Neural cell (in vitro differentiated cells): ENCODE results near the gene PDCD1. TPM values are rescaled to one million over a fixed set of nuclear protein-coding genes. Genes with fewer than 3 reads are reported as not detected.

Experiments
- H2AFZ ChIP-seq: fragments of 200-600, 300-800 bp; sonication (generic), shearing (Covaris generic); 2 replicates; pipeline ENCODE4 v1.6.0; 2014; ENCODE audit warnings: low read depth, mild to moderate bottlenecking, antibody characterized with exemption, low read length, moderate library complexity
- H3F3A ChIP-seq: fragments of 200-600 bp; shearing (Covaris generic); 2 replicates; pipeline ENCODE4 v1.6.1; 2016; ENCODE audit warnings: mild to moderate bottlenecking, moderate library complexity, mixed read lengths, antibody characterized with exemption, low read length; ENCODE audit not compliant: insufficient read depth, poor library complexity, severe bottlenecking
- H3K27ac ChIP-seq: fragments of 200-600, 300-800 bp; sonication (generic), shearing (Covaris generic); 2 replicates; pipeline ENCODE4 v1.5.1; 2014; ENCODE audit warnings: mild to moderate bottlenecking, low read length, moderate library complexity
- H3K27me3 ChIP-seq: fragments of 300-800, 200-600 bp; sonication (generic), shearing (Covaris generic); 2 replicates; pipeline ENCODE4 v1.6.0; 2014; ENCODE audit warnings: mild to moderate bottlenecking, low read depth, low read length, moderate library complexity; ENCODE audit not compliant: insufficient read depth
- H3K36me3 ChIP-seq: fragments of 300-800, 200-600 bp; sonication (generic), shearing (Covaris generic); 2 replicates; pipeline ENCODE4 v1.5.1; 2014; ENCODE audit warnings: mild to moderate bottlenecking, antibody characterized with exemption, low read length, moderate library complexity; ENCODE audit not compliant: insufficient read depth
- H3K4me2 ChIP-seq: fragments of 300-800, 200-600 bp; sonication (generic), shearing (Covaris generic); 2 replicates; pipeline ENCODE4 v1.6.0; 2014; ENCODE audit warnings: mild to moderate bottlenecking, low read length
- H3K4me3 ChIP-seq: fragments of 300-800, 200-600 bp; sonication (generic), shearing (Covaris generic); 2 replicates; pipeline ENCODE4 v1.5.1; 2014; ENCODE audit warnings: mild to moderate bottlenecking, low read length, moderate library complexity
- H3K79me2 ChIP-seq: fragments of 200-600 bp; shearing (Covaris generic); replicated peaks from 2 replicates; pipeline ENCODE4 v1.6.0; 2014; ENCODE audit warnings: mild to moderate bottlenecking, low read length, moderate library complexity; ENCODE audit not compliant: insufficient read depth
- H3K9ac ChIP-seq: fragments of 300-800, 200-600 bp; sonication (generic), shearing (Covaris generic); 2 replicates; pipeline ENCODE4 v1.6.1; 2016; ENCODE audit warnings: mild to moderate bottlenecking, low read length, mixed read lengths
- H3K9me2 ChIP-seq: fragments of 200-600 bp; shearing (Covaris generic); 2 replicates; pipeline ENCODE4 v1.6.1; 2016; ENCODE audit warnings: mild to moderate bottlenecking, low read length, mixed read lengths; ENCODE audit not compliant: insufficient read depth
- H3K9me3 ChIP-seq: fragments of 200-600, 300-800 bp; sonication (generic), shearing (Covaris generic); 2 replicates; pipeline ENCODE4 v1.6.1; 2016; ENCODE audit warnings: mild to moderate bottlenecking, mixed run types, low read length, moderate library complexity, mixed read lengths
- H4K20me1 ChIP-seq: fragments of 200-600 bp; shearing (Covaris generic); 2 replicates; pipeline ENCODE4 v1.6.1; 2016; ENCODE audit warnings: mild to moderate bottlenecking, mixed run types; ENCODE audit not compliant: insufficient read depth
- EP300 ChIP-seq: fragments of 450-650 bp; conservative IDR thresholded peaks from 2 replicates; pipeline ENCODE4 v1.6.1; 2014; ENCODE audit warnings: antibody characterized with exemption, mild to moderate bottlenecking, moderate library complexity; ENCODE audit not compliant: poor library complexity, severe bottlenecking
- EZH2 ChIP-seq: fragments of 200-600, 300-800 bp; shearing (Covaris generic), sonication (generic); IDR thresholded peaks from 2 replicates; pipeline ENCODE4 v1.6.1; 2014; ENCODE audit warnings: antibody characterized with exemption, low read length, borderline replicate concordance, mild to moderate bottlenecking; ENCODE audit not compliant: insufficient read depth, poor library complexity, severe bottlenecking
- MXI1 ChIP-seq: fragments of 450-650 bp; conservative IDR thresholded peaks from 2 replicates; pipeline ENCODE4 v1.6.1; 2014; ENCODE audit warnings: antibody characterized with exemption, mild to moderate bottlenecking; ENCODE audit not compliant: poor library complexity, severe bottlenecking
- POLR2AphosphoS5 ChIP-seq: IDR thresholded peaks from 2 replicates; pipeline ENCODE4 v1.6.1; 2012
- RAD21 ChIP-seq: fragments of 450-650 bp; conservative IDR thresholded peaks from 2 replicates; pipeline ENCODE4 v1.6.1; 2014; ENCODE audit warnings: antibody characterized with exemption, mild to moderate bottlenecking, moderate library complexity
- SMC3 ChIP-seq: fragments of 450-650 bp; conservative IDR thresholded peaks from 2 replicates; pipeline ENCODE4 v1.6.1; 2014; ENCODE audit warnings: antibody characterized with exemption, mild to moderate bottlenecking, moderate library complexity; ENCODE audit not compliant: poor library complexity
- TAF1 ChIP-seq: IDR thresholded peaks from 2 replicates; pipeline ENCODE4 v1.6.1; 2012; ENCODE audit warnings: low read depth
- polyA plus RNA-seq: library from polyadenylated mRNA; depleted of rRNA; stranded (reverse); fragments of >200 nt; gene quantifications from 2 replicates; pipeline ENCODE4 v1.2.3, GENCODE V29; 2014
- TF ChIP-seq, protein P1 (sequence below): fragments of 450-650 bp; IDR thresholded peaks from 2 replicates; pipeline ENCODE4 v1.5.1; 2014; ENCODE audit warnings: antibody characterized with exemption, mild to moderate bottlenecking, moderate library complexity; ENCODE audit not compliant: poor library complexity, severe bottlenecking
- TF ChIP-seq, protein P2 (sequence below): IDR thresholded peaks from 2 replicates; pipeline ENCODE4 v1.6.1; 2012; ENCODE audit warnings: borderline replicate concordance

Gene PDCD1
- polyA plus RNA-seq, 1 donor from 2014 or later, result not detected

DNA sequence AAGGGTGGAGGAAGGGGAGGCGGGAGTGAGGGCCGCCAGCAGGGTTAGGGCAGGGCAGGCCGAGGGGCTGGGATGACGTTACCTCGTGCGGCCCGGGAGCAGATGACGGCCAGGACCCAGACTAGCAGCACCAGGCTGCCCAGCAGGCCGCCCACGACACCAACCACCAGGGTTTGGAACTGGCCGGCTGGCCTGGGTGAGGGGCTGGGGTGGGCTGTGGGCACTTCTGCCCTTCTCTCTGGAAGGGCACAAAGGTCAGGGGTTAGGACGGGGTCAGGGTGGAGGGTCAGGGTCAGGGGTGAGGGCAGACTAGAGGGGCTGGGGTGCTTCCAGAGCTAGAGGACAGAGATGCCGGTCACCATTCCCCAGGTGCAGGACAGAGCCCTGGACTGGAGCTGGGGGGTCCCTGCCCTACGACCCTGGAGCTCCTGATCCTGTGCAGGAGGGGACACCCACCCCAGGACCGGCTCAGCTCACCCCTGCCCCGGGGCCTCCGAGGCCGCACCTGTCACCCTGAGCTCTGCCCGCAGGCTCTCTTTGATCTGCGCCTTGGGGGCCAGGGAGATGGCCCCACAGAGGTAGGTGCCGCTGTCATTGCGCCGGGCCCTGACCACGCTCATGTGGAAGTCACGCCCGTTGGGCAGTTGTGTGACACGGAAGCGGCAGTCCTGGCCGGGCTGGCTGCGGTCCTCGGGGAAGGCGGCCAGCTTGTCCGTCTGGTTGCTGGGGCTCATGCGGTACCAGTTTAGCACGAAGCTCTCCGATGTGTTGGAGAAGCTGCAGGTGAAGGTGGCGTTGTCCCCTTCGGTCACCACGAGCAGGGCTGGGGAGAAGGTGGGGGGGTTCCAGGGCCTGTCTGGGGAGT is 6.3 kb downstream of the PDCD1 start:
- Histone ChIP-seq H3K9ac (no peak overlapping the region), H3F3A (no peaks in the 10 kb centered on the region), H4K20me1 (no peaks in the 10 kb centered on the region), H2AFZ (no peak overlapping the region), H3K36me3 (no peaks in the 10 kb centered on the region), H3K9me3 (no peaks in the 10 kb centered on the region), H3K4me2 (no peak overlapping the region), H3K27ac (no peak overlapping the region), H3K4me3 (no peak overlapping the region), H3K79me2 (no peaks in the 10 kb centered on the region), H3K27me3 (no peaks in the 10 kb centered on the region), H3K9me2 (no peaks in the 10 kb centered on the region)
- TF ChIP-seq EP300 (no peak), RAD21 (no peak), SMC3 (no peak), POLR2AphosphoS5 (no peak), TAF1 (no peak)
- TF ChIP-seq, protein P1, sequence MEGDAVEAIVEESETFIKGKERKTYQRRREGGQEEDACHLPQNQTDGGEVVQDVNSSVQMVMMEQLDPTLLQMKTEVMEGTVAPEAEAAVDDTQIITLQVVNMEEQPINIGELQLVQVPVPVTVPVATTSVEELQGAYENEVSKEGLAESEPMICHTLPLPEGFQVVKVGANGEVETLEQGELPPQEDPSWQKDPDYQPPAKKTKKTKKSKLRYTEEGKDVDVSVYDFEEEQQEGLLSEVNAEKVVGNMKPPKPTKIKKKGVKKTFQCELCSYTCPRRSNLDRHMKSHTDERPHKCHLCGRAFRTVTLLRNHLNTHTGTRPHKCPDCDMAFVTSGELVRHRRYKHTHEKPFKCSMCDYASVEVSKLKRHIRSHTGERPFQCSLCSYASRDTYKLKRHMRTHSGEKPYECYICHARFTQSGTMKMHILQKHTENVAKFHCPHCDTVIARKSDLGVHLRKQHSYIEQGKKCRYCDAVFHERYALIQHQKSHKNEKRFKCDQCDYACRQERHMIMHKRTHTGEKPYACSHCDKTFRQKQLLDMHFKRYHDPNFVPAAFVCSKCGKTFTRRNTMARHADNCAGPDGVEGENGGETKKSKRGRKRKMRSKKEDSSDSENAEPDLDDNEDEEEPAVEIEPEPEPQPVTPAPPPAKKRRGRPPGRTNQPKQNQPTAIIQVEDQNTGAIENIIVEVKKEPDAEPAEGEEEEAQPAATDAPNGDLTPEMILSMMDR, result no peak
- TF ChIP-seq, protein P2, sequence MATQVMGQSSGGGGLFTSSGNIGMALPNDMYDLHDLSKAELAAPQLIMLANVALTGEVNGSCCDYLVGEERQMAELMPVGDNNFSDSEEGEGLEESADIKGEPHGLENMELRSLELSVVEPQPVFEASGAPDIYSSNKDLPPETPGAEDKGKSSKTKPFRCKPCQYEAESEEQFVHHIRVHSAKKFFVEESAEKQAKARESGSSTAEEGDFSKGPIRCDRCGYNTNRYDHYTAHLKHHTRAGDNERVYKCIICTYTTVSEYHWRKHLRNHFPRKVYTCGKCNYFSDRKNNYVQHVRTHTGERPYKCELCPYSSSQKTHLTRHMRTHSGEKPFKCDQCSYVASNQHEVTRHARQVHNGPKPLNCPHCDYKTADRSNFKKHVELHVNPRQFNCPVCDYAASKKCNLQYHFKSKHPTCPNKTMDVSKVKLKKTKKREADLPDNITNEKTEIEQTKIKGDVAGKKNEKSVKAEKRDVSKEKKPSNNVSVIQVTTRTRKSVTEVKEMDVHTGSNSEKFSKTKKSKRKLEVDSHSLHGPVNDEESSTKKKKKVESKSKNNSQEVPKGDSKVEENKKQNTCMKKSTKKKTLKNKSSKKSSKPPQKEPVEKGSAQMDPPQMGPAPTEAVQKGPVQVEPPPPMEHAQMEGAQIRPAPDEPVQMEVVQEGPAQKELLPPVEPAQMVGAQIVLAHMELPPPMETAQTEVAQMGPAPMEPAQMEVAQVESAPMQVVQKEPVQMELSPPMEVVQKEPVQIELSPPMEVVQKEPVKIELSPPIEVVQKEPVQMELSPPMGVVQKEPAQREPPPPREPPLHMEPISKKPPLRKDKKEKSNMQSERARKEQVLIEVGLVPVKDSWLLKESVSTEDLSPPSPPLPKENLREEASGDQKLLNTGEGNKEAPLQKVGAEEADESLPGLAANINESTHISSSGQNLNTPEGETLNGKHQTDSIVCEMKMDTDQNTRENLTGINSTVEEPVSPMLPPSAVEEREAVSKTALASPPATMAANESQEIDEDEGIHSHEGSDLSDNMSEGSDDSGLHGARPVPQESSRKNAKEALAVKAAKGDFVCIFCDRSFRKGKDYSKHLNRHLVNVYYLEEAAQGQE, result no peak

DNA sequence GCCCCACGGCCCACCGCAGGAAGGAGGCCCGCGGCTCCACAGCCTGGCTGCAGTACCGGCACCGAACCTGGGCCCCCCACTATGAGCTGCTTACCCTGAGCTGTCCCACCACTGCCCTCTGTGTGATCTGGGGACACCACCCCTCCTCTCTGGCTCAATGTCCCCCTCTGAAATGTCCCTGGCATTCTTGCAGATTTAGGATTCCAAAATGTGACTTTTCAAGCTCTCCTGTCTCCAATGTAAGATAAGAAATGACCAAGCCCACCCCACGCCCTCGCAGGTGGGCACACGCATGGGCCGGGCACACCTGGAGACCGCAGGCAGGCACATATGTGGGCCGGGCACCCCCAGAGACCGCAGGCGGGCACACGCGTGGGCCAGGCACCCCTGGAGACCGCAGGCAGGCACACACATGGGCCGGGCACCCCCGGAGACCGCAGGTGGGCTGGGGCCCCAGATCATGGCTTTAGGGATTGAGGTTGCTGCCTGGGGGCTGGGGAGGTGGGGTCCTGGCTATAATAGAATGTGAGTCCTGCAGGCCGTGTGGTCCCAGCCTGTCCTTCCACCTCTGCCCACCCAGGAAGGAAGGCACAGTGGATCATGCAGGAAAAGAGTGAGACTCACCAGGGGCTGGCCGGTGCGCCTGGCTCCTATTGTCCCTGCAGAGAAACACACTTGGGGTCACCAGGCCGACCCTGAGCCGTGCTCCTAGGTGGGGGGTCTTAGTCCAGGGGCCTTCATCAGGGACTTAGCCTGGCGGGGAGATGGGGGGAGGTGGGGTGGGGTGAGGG is 7.2 kb downstream of the PDCD1 start:
- no peak overlapping the region for H3K4me3 ChIP-seq
- H3K4me2 ChIP-seq, result no peak overlapping the region
- TF ChIP-seq EZH2 (no peak), RAD21 (no peak), SMC3 (no peak), MXI1 (no peak), EP300 (no peak), TAF1 (no peak), POLR2AphosphoS5 (no peak)
- TF ChIP-seq, protein P1, result no peak
- TF ChIP-seq, protein P2, result no peak
- no peaks in the 10 kb centered on the region for H3K36me3 ChIP-seq
- no peaks in the 10 kb centered on the region for H3K9me3 ChIP-seq
- H3K9ac ChIP-seq, result no peak overlapping the region
- no peaks in the 10 kb centered on the region for H3K9me2 ChIP-seq
- no peaks in the 10 kb centered on the region for H3F3A ChIP-seq
- no peaks in the 10 kb centered on the region for H3K79me2 ChIP-seq
- no peaks in the 10 kb centered on the region for H3K27me3 ChIP-seq
- H3K27ac ChIP-seq, result no peak overlapping the region
- no peak overlapping the region for H2AFZ ChIP-seq
- H4K20me1 ChIP-seq, result no peaks in the 10 kb centered on the region
